CD4-positive, alpha-beta T cell (primary cell): ENCODE measurements around the gene PRKAR1B. TPM values are rescaled to one million over a fixed set of nuclear protein-coding genes. Genes with fewer than 3 reads are reported as not detected.

ENCODE experiments used
- ATAC-seq: fragments of 200-7000 bp; cut with Tn5 transposase; one replicate; pipeline ENCODE4 v1.10.0; 2022; ENCODE audit warnings: mild to moderate bottlenecking; ENCODE audit not compliant: poor library complexity
- CTCF ChIA-PET: fragments of 350-600 bp; sonication (Branson Sonifier 250); formaldehyde crosslinking; loops from one replicate; lab custom pipeline; 2021; ENCODE audit warnings: antibody characterized with exemption, inconsistent platforms; lab: Charles Lee
- POLR2A ChIA-PET: fragments of 350-600 bp; sonication (Branson Sonifier 250); formaldehyde crosslinking; loops from one replicate; lab custom pipeline; 2021; ENCODE audit warnings: antibody characterized with exemption, inconsistent platforms; lab: Charles Lee
- DNase-seq, 14 experiments: peaks; one replicate each; pipeline ENCODE4 v3.0.0-alpha.2; 2013 to 2020; ENCODE audit warnings: mixed read lengths in 2 of 14
- H3K27ac ChIP-seq, 2 donors: one replicate each; pipeline versions ENCODE4 v1.5.1 to v1.7.0; 2013; ENCODE audit warnings: low read length in 2 of 2, low read depth in 1 of 2, mild to moderate bottlenecking in 1 of 2
- H3K27me3 ChIP-seq, 2 experiments: 1 replicate in 1 of 2; 2 replicates in 1 of 2; pipeline versions ENCODE4 v1.6.1 to v1.7.0; 2013; ENCODE audit warnings: low read length in 2 of 2, control low read depth in 1 of 2, mild to moderate bottlenecking in 1 of 2, moderate library complexity in 1 of 2; ENCODE audit not compliant: insufficient read depth in 2 of 2, control insufficient read depth in 1 of 2
- H3K36me3 ChIP-seq: one replicate; pipeline ENCODE4 v1.6.1; 2013; ENCODE audit warnings: low read length, control low read depth; ENCODE audit not compliant: insufficient read depth
- H3K4me1 ChIP-seq: one replicate; pipeline ENCODE4 v1.6.1; 2013; ENCODE audit warnings: low read length, control low read depth; ENCODE audit not compliant: insufficient read depth
- H3K4me3 ChIP-seq: one replicate; pipeline ENCODE4 v1.5.1; 2013; ENCODE audit warnings: mild to moderate bottlenecking, low read length, moderate library complexity
- H3K9me3 ChIP-seq, 2 experiments: 1 replicate in 1 of 2; 2 replicates in 1 of 2; pipeline versions ENCODE4 v1.6.1 to v1.7.0; 2013; ENCODE audit warnings: low read length in 2 of 2, mild to moderate bottlenecking in 2 of 2, control low read depth in 1 of 2, moderate library complexity in 1 of 2; ENCODE audit not compliant: control insufficient read depth in 1 of 2, insufficient read depth in 1 of 2
- H3K27ac Mint-ChIP-seq: one replicate; pipeline ENCODE4 v1.8.0; 2020; ENCODE audit warnings: mixed read lengths
- H3K27me3 Mint-ChIP-seq: one replicate; pipeline ENCODE4 v1.8.0; 2021; ENCODE audit warnings: mixed read lengths
- H3K36me3 Mint-ChIP-seq: one replicate; pipeline ENCODE4 v1.8.0; 2021; ENCODE audit warnings: low read depth, mixed read lengths
- H3K4me1 Mint-ChIP-seq: one replicate; pipeline ENCODE4 v1.8.0; 2021; ENCODE audit warnings: low read depth, mixed read lengths
- H3K4me3 Mint-ChIP-seq: one replicate; pipeline ENCODE4 v1.8.0; 2020; ENCODE audit warnings: mild to moderate bottlenecking, mixed read lengths
- H3K9me3 Mint-ChIP-seq: one replicate; pipeline ENCODE4 v1.8.0; 2020; ENCODE audit warnings: mixed read lengths
- intact Hi-C, 2 experiments: fragments of 100-400 bp; cut with DNase I in 1 of 2; cut with micrococcal nuclease in 1 of 2; formaldehyde crosslinking; loops; one replicate each; pipeline versions ENCODE4 v1.15.1 to v1.9.0; 2023 to 2025; cut with DNase I, micrococcal nuclease
- total RNA-seq, 174 experiments: library from RNA in 2 of 174; stranded (reverse) in 2 of 174; gene quantifications; one replicate each; pipeline ENCODE4 v1.2.3 and lab custom pipeline; 2021 to 2026
- TF ChIP-seq, protein P1 (sequence below): fragments of 200-600 bp; IDR thresholded peaks from one replicate; pipeline ENCODE4 v1.8.0; 2022; ENCODE audit warnings: antibody characterized with exemption, mild to moderate bottlenecking

PRKAR1B gene
- total RNA-seq, 2 experiments from 2014 or later = 18.8 to 19.5 TPM

DNA sequence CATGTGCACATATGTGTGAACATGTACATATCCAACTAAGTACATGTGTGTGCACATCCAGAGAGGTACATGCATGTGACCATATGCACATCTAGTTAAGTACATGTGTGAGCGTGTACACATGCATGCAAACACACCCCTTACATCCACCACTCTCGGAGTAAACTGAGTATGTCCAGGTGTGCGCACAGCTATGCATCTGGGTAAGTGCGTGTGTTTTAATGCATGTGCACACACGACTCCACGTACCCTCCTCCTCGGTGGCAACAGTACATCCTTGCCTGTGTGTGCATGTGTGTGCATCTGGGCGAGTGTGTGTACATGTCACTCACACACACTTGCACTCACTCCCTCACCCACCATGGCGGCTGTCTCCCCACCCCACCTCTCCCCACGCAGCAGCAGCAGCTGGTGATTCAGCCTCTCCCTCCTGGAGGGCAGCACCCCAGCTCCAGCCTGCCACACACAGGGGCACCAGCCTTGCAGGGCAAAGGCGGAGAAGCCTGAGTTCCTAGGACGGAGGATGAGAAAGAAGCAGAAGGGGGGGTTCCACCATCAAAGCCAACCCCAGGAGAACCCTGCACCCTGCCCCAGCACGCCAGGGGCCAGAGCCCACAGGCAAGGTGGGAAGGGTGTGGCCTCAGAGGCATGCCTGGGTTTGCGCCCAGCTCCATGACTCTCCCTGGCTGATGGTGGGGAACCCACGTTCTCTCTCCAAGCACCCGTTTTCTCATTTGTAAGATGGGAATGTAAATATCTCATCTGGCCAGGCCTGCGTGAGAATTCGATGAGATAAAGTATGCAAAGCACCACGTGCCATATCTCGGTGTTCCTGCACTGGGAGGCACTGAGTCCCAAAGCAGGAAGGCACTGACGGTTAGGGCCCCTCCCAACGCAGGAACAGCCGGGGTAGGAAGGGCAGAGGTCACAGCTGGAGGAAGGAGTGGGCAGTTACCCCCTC is 28.3 kb downstream of the PRKAR1B start:
- ATAC-seq = no peak
- H3K9me3 ChIP-seq = peaks cover 6 to 11% of the 10 kb centered on the region in 2 experiments
- Mint-ChIP-seq H3K9me3 (no peaks in the 10 kb centered on the region), H3K4me1 (peaks cover 10% of the 10 kb centered on the region), H3K36me3 (peaks cover 16% of the 10 kb centered on the region), H3K27ac (no peak overlapping the region), H3K4me3 (no peak overlapping the region), H3K27me3 (no peaks in the 10 kb centered on the region)
- no peaks in the 10 kb centered on the region for H3K4me1 ChIP-seq
- intact Hi-C loops = no loop called here
- TF ChIP-seq, protein P1, sequence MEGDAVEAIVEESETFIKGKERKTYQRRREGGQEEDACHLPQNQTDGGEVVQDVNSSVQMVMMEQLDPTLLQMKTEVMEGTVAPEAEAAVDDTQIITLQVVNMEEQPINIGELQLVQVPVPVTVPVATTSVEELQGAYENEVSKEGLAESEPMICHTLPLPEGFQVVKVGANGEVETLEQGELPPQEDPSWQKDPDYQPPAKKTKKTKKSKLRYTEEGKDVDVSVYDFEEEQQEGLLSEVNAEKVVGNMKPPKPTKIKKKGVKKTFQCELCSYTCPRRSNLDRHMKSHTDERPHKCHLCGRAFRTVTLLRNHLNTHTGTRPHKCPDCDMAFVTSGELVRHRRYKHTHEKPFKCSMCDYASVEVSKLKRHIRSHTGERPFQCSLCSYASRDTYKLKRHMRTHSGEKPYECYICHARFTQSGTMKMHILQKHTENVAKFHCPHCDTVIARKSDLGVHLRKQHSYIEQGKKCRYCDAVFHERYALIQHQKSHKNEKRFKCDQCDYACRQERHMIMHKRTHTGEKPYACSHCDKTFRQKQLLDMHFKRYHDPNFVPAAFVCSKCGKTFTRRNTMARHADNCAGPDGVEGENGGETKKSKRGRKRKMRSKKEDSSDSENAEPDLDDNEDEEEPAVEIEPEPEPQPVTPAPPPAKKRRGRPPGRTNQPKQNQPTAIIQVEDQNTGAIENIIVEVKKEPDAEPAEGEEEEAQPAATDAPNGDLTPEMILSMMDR = no peak
- DNase-seq = no peak
- POLR2A ChIA-PET = no interaction called here
- no peaks in the 10 kb centered on the region for H3K27me3 ChIP-seq
- H3K36me3 ChIP-seq = no peaks in the 10 kb centered on the region
- CTCF ChIA-PET = no interaction called here
- H3K4me3 ChIP-seq = no peak overlapping the region
- H3K27ac ChIP-seq = no peak overlapping the region

DNA sequence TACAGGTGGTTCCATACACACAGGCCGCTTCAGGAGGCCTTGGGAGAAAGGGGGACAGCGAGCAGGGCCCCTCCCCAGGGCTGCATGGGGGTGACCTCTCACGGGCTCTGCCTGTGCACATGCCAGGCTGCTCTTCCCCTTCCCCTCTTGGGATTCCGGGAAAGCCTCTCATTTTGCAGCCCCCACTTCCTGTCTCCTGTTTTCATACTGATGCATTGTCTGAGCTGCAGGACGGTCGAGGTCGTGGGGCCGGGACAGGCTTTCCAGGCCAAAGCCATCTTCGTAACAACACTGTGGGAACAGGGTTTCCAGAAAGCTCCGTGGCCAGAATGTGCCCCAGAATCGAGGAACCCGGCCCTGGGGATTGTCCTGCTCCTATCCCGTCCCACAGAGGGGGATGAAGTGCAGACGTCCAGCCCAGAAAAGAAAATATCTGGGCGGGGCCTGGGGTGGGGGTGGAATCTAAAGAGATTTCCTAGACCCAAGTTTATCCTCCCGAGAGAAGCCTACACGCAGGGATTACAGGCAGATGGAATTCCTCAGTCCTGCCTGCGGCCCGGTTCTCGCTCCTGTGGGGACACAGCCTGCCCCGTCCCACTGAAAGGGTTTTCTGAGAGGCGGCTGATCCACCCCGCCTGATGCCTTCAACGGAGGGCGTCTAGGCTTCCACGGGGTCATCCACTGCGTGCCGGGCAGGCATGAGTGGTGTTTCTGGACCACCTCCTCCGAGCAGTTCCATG is 30.1 kb downstream of the PRKAR1B start:
- H3K9me3 Mint-ChIP-seq = no peaks in the 10 kb centered on the region
- H3K27ac ChIP-seq = no peak overlapping the region
- peaks cover 18% of the 10 kb centered on the region for H3K36me3 Mint-ChIP-seq
- ChIA-PET POLR2A (no interaction called here), CTCF (no interaction called here)
- no peak for DNase-seq
- no peak overlapping the region for H3K27ac Mint-ChIP-seq
- H3K36me3 ChIP-seq = no peaks in the 10 kb centered on the region
- TF ChIP-seq, protein P1 = no peak
- H3K4me3 Mint-ChIP-seq = no peak overlapping the region
- no peak overlapping the region for H3K4me3 ChIP-seq
- H3K9me3 ChIP-seq = no peaks in the 10 kb centered on the region
- no peaks in the 10 kb centered on the region for H3K27me3 Mint-ChIP-seq
- ATAC-seq = no peak
- H3K4me1 ChIP-seq = no peaks in the 10 kb centered on the region
- peaks cover 9% of the 10 kb centered on the region for H3K4me1 Mint-ChIP-seq
- no peaks in the 10 kb centered on the region for H3K27me3 ChIP-seq
- intact Hi-C loops = no loop called here

DNA sequence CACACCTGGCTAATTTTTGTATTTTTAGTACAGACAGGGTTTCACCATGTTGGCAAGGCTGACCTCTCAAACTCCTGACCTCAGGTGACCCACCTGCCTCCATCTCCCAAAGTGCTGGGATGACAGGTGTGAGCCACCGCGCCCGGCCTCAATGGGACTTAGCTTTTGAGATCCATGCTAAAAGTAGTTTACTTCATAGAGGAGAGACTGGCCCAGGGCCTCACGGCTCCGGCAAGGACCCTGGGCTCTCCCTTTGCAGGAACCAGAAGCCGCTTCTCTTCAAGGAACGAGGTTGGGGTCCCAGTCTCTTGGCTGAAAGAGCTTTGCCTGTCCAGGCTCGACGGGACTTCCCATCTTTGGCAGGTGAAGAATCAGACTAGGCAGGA is 30.7 kb downstream of the PRKAR1B start:
- Mint-ChIP-seq H3K27ac (no peak overlapping the region), H3K36me3 (peaks cover 20% of the 10 kb centered on the region), H3K9me3 (no peaks in the 10 kb centered on the region), H3K4me3 (no peak overlapping the region), H3K4me1 (peaks cover 3% of the 10 kb centered on the region), H3K27me3 (no peaks in the 10 kb centered on the region)
- TF ChIP-seq, protein P1 = no peak
- POLR2A ChIA-PET = no interaction called here
- no peak for ATAC-seq
- DNase-seq = no peak
- CTCF ChIA-PET = no interaction called here
- no peaks in the 10 kb centered on the region for H3K36me3 ChIP-seq
- no peak overlapping the region for H3K27ac ChIP-seq
- intact Hi-C loops = no loop called here
- no peaks in the 10 kb centered on the region for H3K4me1 ChIP-seq
- H3K27me3 ChIP-seq = no peaks in the 10 kb centered on the region
- peaks cover 0 to 3% of the 10 kb centered on the region in 2 experiments for H3K9me3 ChIP-seq
- H3K4me3 ChIP-seq = no peak overlapping the region
